ENCODE measurements around the gene TTLL3. TPM values are rescaled to one million over a fixed set of nuclear protein-coding genes. Genes with fewer than 3 reads are reported as not detected.

TTLL3 gene
- total and polyA plus RNA-seq, 2 of the 13 experiments (the other 11 are each of a cell fraction or from before 2014, with no cell fraction given), result 9.5 to 51.2 TPM

GRCh38 chr3:9793161-9793781 is 16.8 kb upstream of the TTLL3 start (continued):
- TF ChIP-seq ZBTB38 (CRISPR knock-in tag; IDR thresholded peaks at IDR 0.05), result no peak
- no peak for TF ChIP-seq ARID2 (CRISPR knock-in tag; IDR thresholded peaks at IDR 0.05; ENCODE audit: borderline replicate concordance)
- no peak for TF ChIP-seq ZBTB46 (CRISPR knock-in tag; IDR thresholded peaks at IDR 0.05; ENCODE audit: borderline replicate concordance)
- peak; percentile 61 for TF ChIP-seq HNRNPK (IDR thresholded peaks at IDR 0.05; ENCODE audit: low read depth, low read length, poor library complexity, severe bottlenecking)
- TF ChIP-seq TCF12 (IDR thresholded peaks at IDR 0.05), result no peak
- no peak for TF ChIP-seq TCF12 (CRISPR knock-in tag; IDR thresholded peaks at IDR 0.05)
- TF ChIP-seq GATAD2A (CRISPR knock-in tag; IDR thresholded peaks at IDR 0.05), result no peak
- TF ChIP-seq ZNF407 (CRISPR knock-in tag; IDR thresholded peaks at IDR 0.05; ENCODE audit: not compliant biosample characterization), result no peak
- TF ChIP-seq ZNF496 (CRISPR knock-in tag; IDR thresholded peaks at IDR 0.05; ENCODE audit: insufficient replicate concordance), result no peak
- TF ChIP-seq REPIN1 (CRISPR knock-in tag; IDR thresholded peaks at IDR 0.05; ENCODE audit: borderline replicate concordance, low read depth), result 0 out of 2 replicates have a peak, but pooled peaks have one; percentile 48
- TF ChIP-seq MTA3 (CRISPR knock-in tag; IDR thresholded peaks at IDR 0.05), result no peak
- no peak for TF ChIP-seq ZNF512 (CRISPR knock-in tag; IDR thresholded peaks at IDR 0.05)
- no peak for TF ChIP-seq CREB1 (IDR thresholded peaks at IDR 0.05)
- no peak for TF ChIP-seq CREB1 (CRISPR knock-in tag; IDR thresholded peaks at IDR 0.05)
- TF ChIP-seq ZNF724P (CRISPR knock-in tag; IDR thresholded peaks at IDR 0.05; ENCODE audit: borderline replicate concordance), result no peak
- TF ChIP-seq HDAC6 (IDR thresholded peaks at IDR 0.05; ENCODE audit: low read depth, low read length), result no peak

Data from HepG2 (cell line).